ENCODE results near the gene CIAO3. TPM values are rescaled to one million over a fixed set of nuclear protein-coding genes. Genes with fewer than 3 reads are reported as not detected.
"Not testable (repeated sequence)": the region's sequence is repeated elsewhere in the genome, so short reads cannot be mapped to it uniquely, and the experiment has no call there.

Gene CIAO3
- total RNA-seq, 1 experiment from 2014 or later: 50.9 TPM

DNA sequence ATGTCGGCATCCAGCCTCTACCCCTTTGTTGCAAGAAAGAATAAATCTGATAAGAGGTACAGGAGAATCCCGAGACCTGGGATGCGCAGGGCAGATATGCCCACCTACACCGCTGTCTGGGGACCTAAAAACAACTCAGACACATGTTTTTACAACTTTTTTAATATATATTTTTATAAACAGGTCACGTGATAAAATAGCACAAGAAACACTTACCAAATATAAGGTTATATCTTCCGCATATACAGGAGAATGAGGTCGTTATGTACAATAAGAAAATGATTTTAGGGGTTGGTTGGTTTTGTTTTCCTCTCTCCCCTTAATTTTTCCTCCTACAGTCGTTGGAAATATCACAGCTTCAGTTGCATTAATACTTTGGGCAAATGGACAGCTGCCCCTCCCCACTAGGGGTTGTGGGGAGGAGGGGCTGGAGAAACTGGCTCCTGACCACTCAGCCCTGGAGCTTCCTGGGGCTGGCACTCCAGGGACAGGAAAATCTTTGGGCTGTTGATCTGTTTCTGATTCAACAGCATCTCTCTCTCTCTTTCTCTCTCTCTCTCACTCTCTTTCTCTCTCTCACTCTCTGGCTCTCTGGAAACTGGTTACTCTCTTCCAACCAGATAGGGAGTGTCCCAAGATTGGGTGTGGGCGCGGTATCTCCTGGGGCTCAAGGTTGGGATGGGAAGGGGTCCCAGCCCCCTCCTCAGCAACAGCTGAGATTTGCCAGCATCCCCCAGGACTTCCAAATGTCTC lies 48.3 kb downstream of the CIAO3 start:
- Mint-ChIP-seq H3K27me3 (ENCODE audit: low read depth) (peaks cover 51% of the 10 kb centered on the region), H3K27ac (no peak overlapping the region), H3K9me3 (no peaks in the 10 kb centered on the region), H3K4me3 (peak overlapping the region; percentile 0; the same call in 1 of the 2 replicates), H3K36me3 (no peaks in the 10 kb centered on the region), H3K4me1 (peaks cover 8% of the 10 kb centered on the region)
- ATAC-seq (no peak), DNase-seq (ENCODE audit: low spot score) (no peak)
- ChIA-PET CTCF (interaction anchor here (0.5 to 2.5 kb wide), 4 partner anchors 14 to 44 kb away, joined by 3 to 8 read pairs (median 6); partner anchors contain the start of gene RHOT2), POLR2A (no interaction called here)
- TF ChIP-seq, protein P1, sequence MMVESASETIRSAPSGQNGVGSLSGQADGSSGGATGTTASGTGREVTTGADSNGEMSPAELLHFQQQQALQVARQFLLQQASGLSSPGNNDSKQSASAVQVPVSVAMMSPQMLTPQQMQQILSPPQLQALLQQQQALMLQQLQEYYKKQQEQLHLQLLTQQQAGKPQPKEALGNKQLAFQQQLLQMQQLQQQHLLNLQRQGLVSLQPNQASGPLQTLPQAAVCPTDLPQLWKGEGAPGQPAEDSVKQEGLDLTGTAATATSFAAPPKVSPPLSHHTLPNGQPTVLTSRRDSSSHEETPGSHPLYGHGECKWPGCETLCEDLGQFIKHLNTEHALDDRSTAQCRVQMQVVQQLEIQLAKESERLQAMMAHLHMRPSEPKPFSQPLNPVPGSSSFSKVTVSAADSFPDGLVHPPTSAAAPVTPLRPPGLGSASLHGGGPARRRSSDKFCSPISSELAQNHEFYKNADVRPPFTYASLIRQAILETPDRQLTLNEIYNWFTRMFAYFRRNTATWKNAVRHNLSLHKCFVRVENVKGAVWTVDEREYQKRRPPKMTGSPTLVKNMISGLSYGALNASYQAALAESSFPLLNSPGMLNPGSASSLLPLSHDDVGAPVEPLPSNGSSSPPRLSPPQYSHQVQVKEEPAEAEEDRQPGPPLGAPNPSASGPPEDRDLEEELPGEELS (CRISPR knock-in tag; IDR thresholded peaks at IDR 0.05): no peak
- TF ChIP-seq ZNF121 (CRISPR knock-in tag; IDR thresholded peaks at IDR 0.05): no peak

DNA sequence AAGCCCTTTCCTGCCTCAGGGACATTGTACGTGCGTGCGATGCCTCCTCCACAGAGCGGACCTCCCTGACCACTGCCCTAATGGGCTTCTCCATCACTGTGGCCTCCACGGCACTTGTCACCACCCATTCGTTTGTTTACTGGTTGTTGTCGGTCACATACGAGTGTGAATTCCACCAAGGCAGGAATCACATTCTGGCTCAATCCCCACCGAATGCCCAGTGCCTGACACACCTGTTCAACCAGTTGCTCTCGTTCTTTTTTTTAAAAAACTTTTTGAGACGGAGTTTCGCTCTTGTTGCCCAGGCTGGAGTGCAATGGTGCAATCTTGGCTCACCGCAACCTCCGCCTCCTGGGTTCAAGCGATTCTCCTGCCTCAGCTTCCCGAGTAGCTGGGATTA lies 49.6 kb downstream of the CIAO3 start:
- CTCF ChIA-PET, ATAC-seq, H3K4me1 Mint-ChIP-seq: not testable (repeated sequence)

DNA sequence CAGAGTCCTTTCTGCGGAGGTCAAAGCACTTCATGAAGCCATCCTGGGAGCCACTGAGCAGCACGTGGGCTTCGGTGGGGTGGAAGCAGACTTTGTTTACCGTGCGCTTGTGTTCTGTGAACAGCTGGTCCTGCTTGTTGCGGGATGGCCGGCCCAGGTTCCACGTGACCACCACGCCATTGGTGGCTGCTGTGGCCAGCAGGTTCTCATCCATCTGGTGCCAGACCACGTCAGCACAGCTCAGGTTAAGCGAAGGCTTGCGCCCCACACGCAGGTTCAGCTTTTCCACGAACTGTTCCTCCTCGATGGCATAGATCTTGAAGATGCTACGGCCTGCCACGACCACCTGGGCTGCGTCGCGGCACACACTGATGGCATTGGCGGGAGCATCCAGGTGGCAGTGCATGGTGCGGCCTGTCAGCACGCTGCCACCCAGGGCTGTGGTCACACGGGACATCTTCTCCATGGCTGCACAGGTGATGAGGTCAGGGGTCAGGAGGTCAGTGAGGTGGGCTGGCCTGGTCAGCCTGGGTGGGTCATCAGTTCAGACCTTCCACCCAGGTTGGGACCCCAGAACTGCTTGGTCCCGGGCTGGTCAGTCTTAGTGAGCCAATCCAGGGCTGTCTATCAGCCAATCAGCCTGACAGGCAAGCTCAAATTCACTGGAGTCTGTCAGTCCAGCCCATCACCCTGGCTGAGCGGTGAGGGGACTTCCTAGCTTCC lies 51.5 kb downstream of the CIAO3 start:
- DNase-seq (ENCODE audit: low spot score): no peak
- no peak for TF ChIP-seq NFYB (CRISPR knock-in tag; conservative IDR thresholded peaks at IDR 0.05; ENCODE audit: low read depth)
- TF ChIP-seq PRRX2 (CRISPR knock-in tag; IDR thresholded peaks at IDR 0.05): no peak
- TF ChIP-seq NFATC4 (CRISPR knock-in tag; IDR thresholded peaks at IDR 0.05): no peak
- TF ChIP-seq SMAD3 (CRISPR knock-in tag; IDR thresholded peaks at IDR 0.05; ENCODE audit: borderline replicate concordance): no peak
- POLR2A ChIA-PET: interaction anchor here (1.3 kb wide), 1 partner anchor 32 kb away, joined by 5 read pairs; the partner anchor contains the start of gene ANTKMT
- Mint-ChIP-seq H3K4me1 (peaks cover 4% of the 10 kb centered on the region), H3K9me3 (no peaks in the 10 kb centered on the region), H3K27ac (peak overlapping the region; percentile 45; the same call in 1 of the 2 replicates), H3K4me3 (peak overlapping the region; percentile 82), H3K27me3 (ENCODE audit: low read depth) (peaks cover 32% of the 10 kb centered on the region), H3K36me3 (peaks cover 5% of the 10 kb centered on the region)
- CTCF ChIA-PET: interaction anchor here (0.8 to 1.6 kb wide), 6 partner anchors 10 to 39 kb away, joined by 3 to 5 read pairs (median 4); partner anchors contain the start of genes RHBDL1 and STUB1
- no peak for ATAC-seq

More for the DNA sequence above, 49.6 kb downstream of the CIAO3 start:
- H3K27ac Mint-ChIP-seq: peak overlapping the region; percentile 41; the same call in 1 of the 2 replicates
- H3K36me3 Mint-ChIP-seq; H3K9me3 Mint-ChIP-seq; DNase-seq (ENCODE audit: low spot score); POLR2A ChIA-PET: not testable (repeated sequence)
- H3K27me3 Mint-ChIP-seq (ENCODE audit: low read depth): peaks cover 42% of the 10 kb centered on the region
- H3K4me3 Mint-ChIP-seq: peak overlapping the region; percentile 82

DNA sequence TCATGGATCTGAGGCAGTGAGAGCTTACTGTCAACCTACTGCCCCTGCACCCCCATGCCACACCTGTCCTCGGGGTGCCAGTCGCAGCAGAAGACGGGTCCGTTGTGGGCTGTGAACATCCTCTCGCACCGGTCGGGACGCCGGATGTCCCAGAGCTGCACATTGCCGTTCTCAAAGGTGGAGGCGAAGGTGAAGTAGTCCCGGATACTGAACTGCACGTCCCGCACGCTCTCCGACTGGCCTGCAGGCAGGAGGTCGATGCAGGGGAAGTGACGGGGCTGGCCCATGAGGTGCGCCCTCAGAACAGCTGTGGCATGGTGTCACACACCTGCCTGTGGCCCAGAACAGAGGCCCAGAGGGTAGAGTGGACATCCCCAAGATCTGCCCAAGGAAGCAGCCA lies 53.3 kb downstream of the CIAO3 start:
- TF ChIP-seq ZNF396 (CRISPR knock-in tag; IDR thresholded peaks at IDR 0.05; ENCODE audit: borderline replicate concordance) (no peak), ZNF263 (CRISPR knock-in tag; IDR thresholded peaks at IDR 0.05; ENCODE audit: low read depth) (no peak), SMAD3 (CRISPR knock-in tag; IDR thresholded peaks at IDR 0.05; ENCODE audit: borderline replicate concordance) (no peak), FOXJ3 (CRISPR knock-in tag; IDR thresholded peaks at IDR 0.05; ENCODE audit: borderline replicate concordance) (no peak), ZNF121 (CRISPR knock-in tag; IDR thresholded peaks at IDR 0.05) (no peak), NFATC4 (CRISPR knock-in tag; IDR thresholded peaks at IDR 0.05) (no peak), ESRRA (CRISPR knock-in tag; IDR thresholded peaks at IDR 0.05; ENCODE audit: borderline replicate concordance) (no peak), JUN (CRISPR knock-in tag; IDR thresholded peaks at IDR 0.05) (no peak), ZNF423 (CRISPR knock-in tag; IDR thresholded peaks at IDR 0.05) (no peak), RELA (CRISPR knock-in tag; IDR thresholded peaks at IDR 0.05; ENCODE audit: borderline replicate concordance) (no peak), HMGA2 (CRISPR knock-in tag; IDR thresholded peaks at IDR 0.05) (no peak), TEAD4 (CRISPR knock-in tag; IDR thresholded peaks at IDR 0.05) (no peak)
- TF ChIP-seq, protein P2, sequence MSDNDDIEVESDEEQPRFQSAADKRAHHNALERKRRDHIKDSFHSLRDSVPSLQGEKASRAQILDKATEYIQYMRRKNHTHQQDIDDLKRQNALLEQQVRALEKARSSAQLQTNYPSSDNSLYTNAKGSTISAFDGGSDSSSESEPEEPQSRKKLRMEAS (CRISPR knock-in tag; IDR thresholded peaks at IDR 0.05): no peak
- TF ChIP-seq, protein P3, sequence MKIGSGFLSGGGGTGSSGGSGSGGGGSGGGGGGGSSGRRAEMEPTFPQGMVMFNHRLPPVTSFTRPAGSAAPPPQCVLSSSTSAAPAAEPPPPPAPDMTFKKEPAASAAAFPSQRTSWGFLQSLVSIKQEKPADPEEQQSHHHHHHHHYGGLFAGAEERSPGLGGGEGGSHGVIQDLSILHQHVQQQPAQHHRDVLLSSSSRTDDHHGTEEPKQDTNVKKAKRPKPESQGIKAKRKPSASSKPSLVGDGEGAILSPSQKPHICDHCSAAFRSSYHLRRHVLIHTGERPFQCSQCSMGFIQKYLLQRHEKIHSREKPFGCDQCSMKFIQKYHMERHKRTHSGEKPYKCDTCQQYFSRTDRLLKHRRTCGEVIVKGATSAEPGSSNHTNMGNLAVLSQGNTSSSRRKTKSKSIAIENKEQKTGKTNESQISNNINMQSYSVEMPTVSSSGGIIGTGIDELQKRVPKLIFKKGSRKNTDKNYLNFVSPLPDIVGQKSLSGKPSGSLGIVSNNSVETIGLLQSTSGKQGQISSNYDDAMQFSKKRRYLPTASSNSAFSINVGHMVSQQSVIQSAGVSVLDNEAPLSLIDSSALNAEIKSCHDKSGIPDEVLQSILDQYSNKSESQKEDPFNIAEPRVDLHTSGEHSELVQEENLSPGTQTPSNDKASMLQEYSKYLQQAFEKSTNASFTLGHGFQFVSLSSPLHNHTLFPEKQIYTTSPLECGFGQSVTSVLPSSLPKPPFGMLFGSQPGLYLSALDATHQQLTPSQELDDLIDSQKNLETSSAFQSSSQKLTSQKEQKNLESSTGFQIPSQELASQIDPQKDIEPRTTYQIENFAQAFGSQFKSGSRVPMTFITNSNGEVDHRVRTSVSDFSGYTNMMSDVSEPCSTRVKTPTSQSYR (CRISPR knock-in tag; IDR thresholded peaks at IDR 0.05): no peak
- H3K36me3 Mint-ChIP-seq: peaks cover 9% of the 10 kb centered on the region
- no peak overlapping the region for H3K27ac Mint-ChIP-seq
- peaks cover 17% of the 10 kb centered on the region for H3K27me3 Mint-ChIP-seq (ENCODE audit: low read depth)
- peaks cover 9% of the 10 kb centered on the region for H3K4me1 Mint-ChIP-seq
- H3K9me3 Mint-ChIP-seq: no peaks in the 10 kb centered on the region
- DNase-seq (ENCODE audit: low spot score): no peak
- no peak for ATAC-seq
- POLR2A ChIA-PET: no interaction called here
- H3K4me3 Mint-ChIP-seq: no peak overlapping the region
- CTCF ChIA-PET: no interaction called here
